GM10266 (cell line): Measurements from ENCODE around the gene FRYL.

ENCODE experiments used
- DNase-seq: peaks from one replicate; pipeline ENCODE4 v3.0.0; 2012; ENCODE audit errors: extremely low spot score
- CTCF ChIP-seq: IDR thresholded peaks from 2 replicates; pipeline ENCODE4 v1.5.1; 2012; ENCODE audit warnings: mild to moderate bottlenecking, low read depth; ENCODE audit not compliant: control insufficient read depth, insufficient read depth; ENCODE audit errors: missing control alignments

The FRYL gene

GRCh38 chr4:48781968-48782367 lies 1.9 kb upstream of the FRYL start:
- DNase-seq: no peak
- TF ChIP-seq CTCF: no peak

- no peak for TF ChIP-seq CTCF
- DNase-seq: no peak
Observed at GRCh38 chr4:48780865-48781214, 761 bp upstream of the FRYL start.

- DNase-seq: peak; percentile 78
Observed at GRCh38 chr4:48779095-48779997, 733 bp downstream of the FRYL start.

GRCh38 chr4:48778431-48779094 lies 1.5 kb downstream of the FRYL start:
- no peak for TF ChIP-seq CTCF
- no peak for DNase-seq

More at GRCh38 chr4:48779095-48779997, 733 bp downstream of the FRYL start:
- TF ChIP-seq CTCF: peak; percentile 41

- TF ChIP-seq CTCF: no peak
Observed at GRCh38 chr4:48777739-48778138, 2.3 kb downstream of the FRYL start.

GRCh38 chr4:48774760-48775710 lies 5.0 kb downstream of the FRYL start:
- DNase-seq: no peak
- TF ChIP-seq CTCF: no peak

More at GRCh38 chr4:48777739-48778138, 2.3 kb downstream of the FRYL start:
- no peak for DNase-seq
